ENCODE data around the gene SFPQ.
"Not testable (repeated sequence)": the region's sequence is repeated elsewhere in the genome, so short reads cannot be mapped to it uniquely, and the experiment has no call there.

SFPQ gene

GRCh38 chr1:35192853-35193664, at the start of gene SFPQ:
Gene SFPQ, minus strand, starts transcription at chr1:35193145. Its CDS starts 96 bp downstream, at chr1:35193049.
- DNase-seq, result peak; percentile 98

GRCh38 chr1:35236772-35237171, 43.8 kb upstream of the SFPQ start:
- not testable (repeated sequence) for DNase-seq

GRCh38 chr1:35231287-35231686, 38.3 kb upstream of the SFPQ start:
- DNase-seq, result no peak

GRCh38 chr1:35229587-35230360, 36.8 kb upstream of the SFPQ start:
- DNase-seq, result no peak

- DNase-seq, result no peak
Measured at GRCh38 chr1:35226546-35226945, 33.6 kb upstream of the SFPQ start.

GRCh38 chr1:35223084-35223630, 30.2 kb upstream of the SFPQ start:
- no peak for DNase-seq

GRCh38 chr1:35222322-35223083, 29.6 kb upstream of the SFPQ start:
- DNase-seq, result no peak

- no peak for DNase-seq
Measured at GRCh38 chr1:35220976-35221375, 28.0 kb upstream of the SFPQ start.

- no peak for DNase-seq
Measured at GRCh38 chr1:35215346-35215745, 22.4 kb upstream of the SFPQ start.

- DNase-seq, result no peak
Measured at GRCh38 chr1:35211120-35211414, 18.1 kb upstream of the SFPQ start.

GRCh38 chr1:35210321-35211119, 17.6 kb upstream of the SFPQ start:
- no peak for DNase-seq

GRCh38 chr1:35203295-35203694, 10.3 kb upstream of the SFPQ start:
- no peak for DNase-seq

- peak; percentile 67 for DNase-seq
Measured at GRCh38 chr1:35202048-35202719, 9.2 kb upstream of the SFPQ start.

- no peak for DNase-seq
Measured at GRCh38 chr1:35201631-35202030, 8.7 kb upstream of the SFPQ start.

GRCh38 chr1:35192056-35192852, 691 bp downstream of the SFPQ start:
- peak; percentile 91 for DNase-seq

GRCh38 chr1:35191429-35192055, 1.4 kb downstream of the SFPQ start:
- no peak for DNase-seq

- no peak for DNase-seq
Measured at GRCh38 chr1:35190784-35191183, 2.2 kb downstream of the SFPQ start.

- DNase-seq, result no peak
Measured at GRCh38 chr1:35188578-35189392, 4.2 kb downstream of the SFPQ start.

- no peak for DNase-seq
Measured at GRCh38 chr1:35187816-35188342, 5.1 kb downstream of the SFPQ start.
